K562 (cell line): ENCODE results near the gene HK1. TPM values are rescaled to one million over a fixed set of nuclear protein-coding genes. Genes with fewer than 3 reads are reported as not detected.
A peak's percentile ranks its signal among the peaks of the same experiment; 100 is the strongest.

Experiments
- ETS2 ChIP-seq: IDR thresholded peaks from 2 replicates; pipeline ENCODE4 v1.6.1; 2016; ENCODE audit warnings: borderline replicate concordance, missing genetic modification characterization, mild to moderate bottlenecking, moderate library complexity, missing compliant biosample characterization; ENCODE audit not compliant: poor library complexity, severe bottlenecking
- FOXP4 ChIP-seq: sonication (generic); formaldehyde crosslinking; IDR thresholded peaks from 2 replicates; pipeline ENCODE4 v1.8.0; 2022; ENCODE audit warnings: mild to moderate bottlenecking, missing genetic modification reagents, borderline replicate concordance
- GTF3C2 ChIP-seq: IDR thresholded peaks from 3 replicates; pipeline ENCODE4 v1.6.1; 2011; ENCODE audit warnings: borderline replicate concordance, mild to moderate bottlenecking, moderate library complexity; ENCODE audit not compliant: insufficient read length; ENCODE audit errors: extremely low read depth
- LCOR ChIP-seq: sonication (generic); formaldehyde crosslinking; IDR thresholded peaks from 2 replicates; pipeline ENCODE4 v1.8.0; 2022; ENCODE audit warnings: mild to moderate bottlenecking, missing genetic modification reagents
- MLX ChIP-seq, 2 experiments: fragments of 450-650 bp in 1 of 2; sonication (generic) in 1 of 2; formaldehyde crosslinking; conservative IDR thresholded peaks; 2 replicates each; pipeline versions ENCODE4 v1.4.0 to v1.8.1; 2020 to 2022; ENCODE audit warnings: mild to moderate bottlenecking in 1 of 2, missing genetic modification reagents in 1 of 2
- RFX5 ChIP-seq: IDR thresholded peaks from 2 replicates; pipeline ENCODE4 v1.6.1; 2011; ENCODE audit warnings: low read depth, mild to moderate bottlenecking, improper control_type of control experiment, low read length
- STAT5A ChIP-seq: IDR thresholded peaks from 2 replicates; pipeline ENCODE4 v1.6.1; 2012; ENCODE audit warnings: low read length, inconsistent platforms, borderline replicate concordance
- TCF15 ChIP-seq: fragments of 250-450 bp; sonication (Bioruptor Pico); IDR thresholded peaks from 2 replicates; pipeline ENCODE4 v1.8.0; 2022; ENCODE audit warnings: moderate library complexity, mild to moderate bottlenecking, inconsistent platforms
- TRIM25 ChIP-seq: fragments of 450-650 bp; IDR thresholded peaks from 2 replicates; pipeline ENCODE4 v1.7.0; 2016; ENCODE audit warnings: borderline replicate concordance
- XRCC5 ChIP-seq: fragments of 200-400 bp; formaldehyde crosslinking; IDR thresholded peaks from 2 replicates; pipeline ENCODE4 v1.6.1; 2017; ENCODE audit warnings: low read depth, mild to moderate bottlenecking, low read length
- ZFP36 ChIP-seq: fragments of 150-350 bp; IDR thresholded peaks from 2 replicates; pipeline ENCODE4 v1.6.1; 2018; ENCODE audit warnings: low read length, low read depth; ENCODE audit not compliant: partially characterized antibody
- ZNF354B ChIP-seq: fragments of 250-450 bp; sonication (Bioruptor Pico); IDR thresholded peaks from 2 replicates; pipeline ENCODE4 v1.4.0; 2020
- ZNF445 ChIP-seq: fragments of 250-450 bp; sonication (Bioruptor Pico); IDR thresholded peaks from 2 replicates; pipeline ENCODE4 v1.4.0; 2020; ENCODE audit warnings: low read depth, mild to moderate bottlenecking, moderate library complexity
- ZNF511 ChIP-seq: sonication (generic); formaldehyde crosslinking; IDR thresholded peaks from 2 replicates; pipeline ENCODE4 v1.8.0; 2022; ENCODE audit warnings: mild to moderate bottlenecking, missing genetic modification reagents
- ZNF589 ChIP-seq: fragments of 200-800 bp; sonication (Bioruptor generic); IDR thresholded peaks from 2 replicates; pipeline ENCODE4 v1.6.1; 2016; ENCODE audit warnings: low read depth, missing genetic modification characterization, missing compliant biosample characterization
- ZNF668 ChIP-seq: fragments of 250-450 bp; sonication (Bioruptor Pico); IDR thresholded peaks from 2 replicates; pipeline ENCODE4 v1.8.0; 2022; ENCODE audit warnings: mild to moderate bottlenecking, inconsistent platforms
- ZNF830 ChIP-seq: fragments of 250-450 bp; sonication (Bioruptor Pico); IDR thresholded peaks from 2 replicates; pipeline ENCODE4 v1.5.0; 2021; ENCODE audit warnings: mild to moderate bottlenecking
- polyA plus RNA-seq, 8 experiments: library from polyadenylated mRNA; depleted of rRNA in 4 of 8; stranded (reverse) in 5 of 8; unstranded in 3 of 8; fragments of >200 nt; fragmentation: Nextera tagmentation in 2 of 8; fragmentation: Illumina TruSeq in 1 of 8; extraction: Ambion mirVana in 2 of 8; extraction: Trizol in 1 of 8; gene quantifications; 2 replicates each; pipeline versions ENCODE4 v1.2.1 to v1.2.3, GENCODE V29; 2011 to 2014; ENCODE audit warnings: inconsistent platforms in 1 of 8, missing spikeins in 1 of 8
- total RNA-seq, 7 experiments: library from RNA; depleted of rRNA in 6 of 7; stranded (reverse); fragments of >200 nt in 6 of 7; fragmentation: Illumina TruSeq in 2 of 7; extraction: Trizol in 2 of 7; gene quantifications; 2 replicates each; pipeline versions ENCODE4 v1.2.1 to v1.2.3, GENCODE V29; 2011 to 2021; ENCODE audit warnings: low replicate concordance in 1 of 7

HK1 gene
- total and polyA plus RNA-seq, 9 of the 15 experiments (the other 6 are each of a cell fraction or from before 2014, with no cell fraction given) = 29.2 to 444 (median 193) TPM

GRCh38 chr10:69334302-69335062, 56.2 kb downstream of the HK1 start (continued):
- TF ChIP-seq TRIM25 (no peak), XRCC5 (no peak), ETS2 (tag) (no peak), FOXP4 (CRISPR knock-in tag) (0 out of 2 replicates have a peak, but pooled peaks have one; percentile 60), STAT5A (peak; percentile 50; the same call in 1 of the 2 replicates), ZNF668 (CRISPR knock-in tag) (no peak), ZNF354B (CRISPR knock-in tag) (no peak), LCOR (peak; percentile 59; the same call in 1 of the 2 replicates), ZNF445 (CRISPR knock-in tag) (no peak), ZFP36 (peak; percentile 47), ZNF589 (CRISPR knock-in tag) (no peak), TCF15 (CRISPR knock-in tag) (no peak), ZNF511 (CRISPR knock-in tag) (0 out of 2 replicates have a peak, but pooled peaks have one; percentile 14), ZNF830 (no peak; the same call in 1 of the 2 replicates), MLX (CRISPR knock-in tag; conservative IDR thresholded peaks at IDR 0.05) (no peak), RFX5 (no peak), GTF3C2 (no peak)
